ENCODE measurements around the gene GPR34. TPM values are rescaled to one million over a fixed set of nuclear protein-coding genes. Genes with fewer than 3 reads are reported as not detected.
"Not testable (repeated sequence)": the region's sequence is repeated elsewhere in the genome, so short reads cannot be mapped to it uniquely, and the experiment has no call there.

GPR34 gene, protein sequence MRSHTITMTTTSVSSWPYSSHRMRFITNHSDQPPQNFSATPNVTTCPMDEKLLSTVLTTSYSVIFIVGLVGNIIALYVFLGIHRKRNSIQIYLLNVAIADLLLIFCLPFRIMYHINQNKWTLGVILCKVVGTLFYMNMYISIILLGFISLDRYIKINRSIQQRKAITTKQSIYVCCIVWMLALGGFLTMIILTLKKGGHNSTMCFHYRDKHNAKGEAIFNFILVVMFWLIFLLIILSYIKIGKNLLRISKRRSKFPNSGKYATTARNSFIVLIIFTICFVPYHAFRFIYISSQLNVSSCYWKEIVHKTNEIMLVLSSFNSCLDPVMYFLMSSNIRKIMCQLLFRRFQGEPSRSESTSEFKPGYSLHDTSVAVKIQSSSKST
- total RNA-seq (2014; rRNA removed; shearing (Covaris generic)): not detected in 2 replicates
- not detected in 2 replicates for polyA plus RNA-seq (2015; cell fraction: cytosol; rRNA removed)
- polyA plus RNA-seq (2015; cell fraction: nucleus; rRNA removed): 0.30 TPM in 1 of 2 replicates, not detected in the other

DNA sequence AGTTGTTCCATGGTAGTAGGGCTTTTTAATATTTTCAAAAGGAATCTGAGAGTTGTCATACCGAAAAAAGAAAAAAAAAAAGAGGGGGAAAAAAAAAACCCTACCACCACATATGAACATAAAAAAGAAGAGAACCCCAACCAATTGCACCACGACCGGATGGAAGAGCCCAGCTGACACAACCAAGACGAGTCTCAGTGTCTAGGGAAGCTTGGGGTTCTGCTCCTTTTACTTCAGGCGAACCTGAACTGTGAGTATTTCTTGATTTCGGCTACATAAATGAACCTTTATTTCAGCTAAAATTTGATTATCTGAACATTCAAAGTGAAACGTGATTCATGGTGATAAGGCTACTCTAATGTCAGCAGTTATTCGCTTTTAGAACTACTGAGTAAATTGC lies at the start of gene GPR34:
TSS of gene GPR34 (plus strand) at position 139 of the 400 bp plus-strand sequence. CDS start 6,661 bp downstream, outside the sequence.
- in situ Hi-C loops (cut with HindIII; ENCODE audit: low pct_unique_long_range_greater_than_20kb, low sequenced_read_pairs): no loop called here
- no peak for DNase-seq (ENCODE audit: low read depth, low spot score)

DNA sequence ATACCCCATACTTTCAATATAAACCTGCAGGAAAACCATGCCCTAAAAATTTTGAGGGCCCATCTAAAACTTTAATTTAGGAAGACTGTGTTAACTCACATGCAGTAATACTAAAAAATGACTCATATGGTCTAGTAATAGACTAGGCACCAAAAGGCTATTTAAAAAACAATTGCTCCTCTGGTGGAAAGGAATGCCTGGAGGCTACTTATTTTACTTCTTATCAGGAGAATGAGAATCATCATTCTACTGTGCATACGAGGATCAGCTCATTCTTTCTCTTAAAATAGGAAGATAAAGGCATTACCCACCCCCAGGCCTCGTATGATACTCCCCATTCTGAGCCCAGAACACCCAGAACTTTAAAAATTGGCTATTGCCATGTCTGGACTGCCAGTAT lies 42.6 kb upstream of the GPR34 start:
- in situ Hi-C loops (cut with HindIII; ENCODE audit: low pct_unique_long_range_greater_than_20kb, low sequenced_read_pairs); DNase-seq (ENCODE audit: low read depth, low spot score): not testable (repeated sequence)

DNA sequence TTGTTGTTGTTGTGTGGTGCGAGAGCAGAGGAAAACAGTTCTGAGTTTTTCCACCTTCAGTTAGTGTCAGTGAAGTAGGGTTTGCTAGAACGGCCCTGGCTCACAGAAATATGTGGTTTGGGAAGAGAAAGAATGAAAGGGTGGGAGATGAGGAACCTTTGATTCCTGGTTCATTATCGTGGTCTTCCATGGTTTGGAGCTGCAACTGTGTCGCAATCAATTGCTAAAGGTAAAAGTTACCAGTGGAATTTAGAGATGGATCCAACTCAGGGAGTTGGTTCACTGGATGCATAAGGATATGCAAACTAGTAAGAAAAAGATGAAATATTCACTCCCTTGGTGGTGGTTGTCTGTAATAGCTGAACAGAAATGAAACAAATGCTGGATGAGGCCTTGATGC lies 35.6 kb upstream of the GPR34 start:
- DNase-seq (ENCODE audit: low read depth, low spot score): no peak
- in situ Hi-C loops (cut with HindIII; ENCODE audit: low pct_unique_long_range_greater_than_20kb, low sequenced_read_pairs): no loop called here

DNA sequence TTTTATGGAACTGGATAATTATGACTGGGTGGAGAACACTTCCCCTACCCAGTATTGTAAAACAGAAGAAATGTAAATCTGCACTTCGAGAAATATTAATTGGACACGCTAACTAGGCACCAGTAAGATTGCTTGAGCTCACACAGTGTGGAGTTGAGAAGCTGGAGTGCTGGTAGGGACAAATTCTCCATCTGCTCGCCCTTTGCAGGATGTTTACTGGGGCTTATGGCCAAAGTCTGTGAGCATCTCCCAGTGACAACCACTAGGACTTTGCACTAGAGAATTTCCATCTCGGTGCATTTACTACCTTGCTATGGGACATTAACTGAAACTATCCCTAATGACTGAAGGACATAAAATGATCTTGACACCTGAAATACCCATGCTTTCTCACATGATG lies 33.7 kb upstream of the GPR34 start:
- DNase-seq (ENCODE audit: low read depth, low spot score): no peak
- in situ Hi-C loops (cut with HindIII; ENCODE audit: low pct_unique_long_range_greater_than_20kb, low sequenced_read_pairs): no loop called here

DNA sequence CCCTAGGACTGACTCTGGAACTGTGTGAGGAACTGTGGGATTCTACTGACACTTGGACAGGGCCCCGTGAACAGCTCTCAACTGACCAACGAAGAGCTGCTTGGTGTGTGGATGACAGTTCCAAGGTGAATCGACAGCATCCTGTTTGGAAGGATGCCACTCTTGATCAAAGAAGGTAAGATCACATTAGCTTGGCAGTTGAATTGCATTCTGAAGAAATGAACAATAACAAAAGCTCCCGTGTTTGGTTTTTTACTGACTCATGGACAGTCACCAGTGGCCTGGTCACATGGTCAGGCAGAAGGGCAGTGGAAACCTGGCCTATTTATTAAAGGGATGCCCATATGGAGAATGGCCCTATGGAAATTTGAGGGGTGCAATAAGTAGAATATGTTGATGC lies 33.1 kb upstream of the GPR34 start:
- in situ Hi-C loops (cut with HindIII; ENCODE audit: low pct_unique_long_range_greater_than_20kb, low sequenced_read_pairs): no loop called here
- DNase-seq (ENCODE audit: low read depth, low spot score): no peak

DNA sequence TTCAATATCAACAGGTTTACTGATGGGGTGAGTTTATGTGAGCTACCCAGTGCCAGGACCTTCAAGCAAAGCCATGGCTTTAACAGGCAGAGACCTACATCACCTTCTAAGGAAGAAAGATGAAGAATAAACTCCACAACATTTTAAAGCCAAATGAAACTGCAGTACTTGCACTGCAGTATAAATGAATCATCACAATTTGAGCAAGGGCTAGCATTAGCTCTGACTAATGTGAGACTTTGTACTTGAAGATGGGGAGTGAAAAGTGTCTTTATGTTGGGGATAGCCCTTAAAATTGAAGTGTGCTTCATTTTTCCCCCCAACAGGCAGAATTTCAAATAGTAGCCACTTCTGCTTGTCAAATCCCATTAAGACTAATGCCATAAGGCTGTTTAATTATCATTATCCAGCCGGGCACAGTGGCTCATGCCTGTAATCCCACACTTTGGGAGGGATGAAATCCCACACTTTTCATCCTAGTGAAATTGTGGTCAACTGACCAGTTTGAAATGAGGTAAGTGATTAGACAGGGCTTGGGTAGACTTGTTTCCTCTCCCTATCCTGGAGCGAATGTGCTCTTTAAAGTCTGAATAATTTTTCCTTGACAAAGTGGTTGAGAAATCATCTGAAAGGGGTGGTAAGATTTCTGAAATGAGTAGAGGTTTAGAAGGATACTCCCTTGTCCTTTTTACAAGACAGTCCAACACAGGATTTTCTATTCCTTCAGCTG lies 27.2 kb upstream of the GPR34 start:
- DNase-seq (ENCODE audit: low read depth, low spot score): no peak
- in situ Hi-C loops (cut with HindIII; ENCODE audit: low pct_unique_long_range_greater_than_20kb, low sequenced_read_pairs): no loop called here

DNA sequence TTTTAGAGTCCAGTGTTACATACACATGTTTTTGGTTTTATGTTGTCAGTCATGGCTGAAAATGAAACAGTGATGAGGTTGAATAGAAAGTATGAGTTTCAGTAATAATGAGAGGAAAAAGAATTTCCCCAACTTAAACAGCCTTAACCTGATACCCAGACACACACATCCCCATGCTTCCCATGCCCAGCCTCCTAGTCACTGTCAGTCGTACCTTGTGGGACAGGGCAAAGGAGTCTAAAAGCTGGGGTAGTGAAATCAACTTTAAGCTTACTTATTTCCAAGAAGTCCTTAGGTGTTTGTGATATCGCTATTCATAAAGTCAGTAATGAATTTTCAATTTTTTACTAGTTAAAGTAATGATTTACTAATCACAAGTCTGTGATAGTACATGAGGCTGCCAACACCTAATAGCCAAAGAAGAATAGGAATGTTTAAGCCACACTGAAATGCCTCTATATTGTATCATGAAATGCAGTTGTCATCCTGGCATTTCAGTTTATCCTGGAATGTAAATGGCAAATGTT lies 24.3 kb upstream of the GPR34 start:
- no peak for DNase-seq (ENCODE audit: low read depth, low spot score)
- in situ Hi-C loops (cut with HindIII; ENCODE audit: low pct_unique_long_range_greater_than_20kb, low sequenced_read_pairs): no loop called here

DNA sequence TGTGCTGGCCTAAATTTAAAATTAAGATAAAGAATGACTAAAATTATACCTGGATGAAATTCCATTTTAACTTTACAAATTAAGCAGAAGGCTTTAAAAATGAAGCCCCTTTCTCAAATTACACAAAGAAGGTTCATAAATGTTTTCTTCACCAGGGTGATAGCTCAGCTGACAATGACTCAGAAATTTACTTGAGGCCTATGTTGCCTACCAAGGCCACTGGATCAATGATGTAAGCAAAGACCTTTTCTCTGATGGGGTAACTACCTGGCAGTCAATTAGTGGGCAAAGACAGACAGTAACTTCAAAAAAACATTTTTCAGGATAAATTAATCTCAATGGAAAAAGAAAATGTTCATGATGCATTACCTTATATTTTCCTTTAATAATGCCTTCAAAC lies 23.9 kb upstream of the GPR34 start:
- peak; percentile 13 for DNase-seq (ENCODE audit: low read depth, low spot score)
- in situ Hi-C loops (cut with HindIII; ENCODE audit: low pct_unique_long_range_greater_than_20kb, low sequenced_read_pairs): no loop called here

DNA sequence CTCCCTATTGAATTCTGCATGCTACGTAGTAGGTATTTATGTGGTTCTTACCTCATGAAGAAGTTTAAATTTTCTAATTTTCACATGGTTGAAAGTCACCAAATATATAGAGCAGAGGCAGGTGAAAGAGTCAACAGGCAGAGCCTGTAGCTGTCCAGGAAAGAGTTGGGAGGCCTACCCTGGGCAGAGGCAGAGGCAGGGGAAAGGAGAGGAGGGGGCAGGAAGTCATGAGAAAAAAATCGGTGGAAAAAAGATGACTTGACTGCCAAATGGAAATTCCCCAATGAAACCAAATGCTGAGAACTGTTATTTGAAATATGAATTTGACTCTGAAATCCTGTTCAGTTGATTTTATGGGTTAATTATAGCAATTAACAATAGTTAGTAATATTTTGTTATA lies 23.1 kb upstream of the GPR34 start:
- in situ Hi-C loops (cut with HindIII; ENCODE audit: low pct_unique_long_range_greater_than_20kb, low sequenced_read_pairs): no loop called here
- no peak for DNase-seq (ENCODE audit: low read depth, low spot score)

DNA sequence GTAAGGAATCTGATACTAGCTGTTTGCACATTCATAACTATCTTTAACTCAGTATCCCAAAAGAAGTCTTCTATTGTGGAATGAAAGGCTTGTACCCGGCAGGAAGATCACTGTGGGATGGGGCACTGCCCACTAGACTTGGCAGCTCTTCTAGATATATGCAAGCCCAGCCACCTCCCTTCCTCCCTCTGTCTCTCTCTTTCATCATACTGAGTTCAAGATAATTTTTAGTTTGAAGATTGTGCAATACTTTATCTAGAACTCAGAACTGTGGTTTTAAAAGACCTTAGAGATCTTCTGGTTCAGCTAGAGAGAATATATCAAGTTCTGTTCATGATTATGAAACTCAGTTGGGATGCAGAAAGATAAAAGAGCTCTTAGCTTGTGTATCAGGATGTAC lies 22.5 kb upstream of the GPR34 start:
- no peak for DNase-seq (ENCODE audit: low read depth, low spot score)
- in situ Hi-C loops (cut with HindIII; ENCODE audit: low pct_unique_long_range_greater_than_20kb, low sequenced_read_pairs): no loop called here

DNA sequence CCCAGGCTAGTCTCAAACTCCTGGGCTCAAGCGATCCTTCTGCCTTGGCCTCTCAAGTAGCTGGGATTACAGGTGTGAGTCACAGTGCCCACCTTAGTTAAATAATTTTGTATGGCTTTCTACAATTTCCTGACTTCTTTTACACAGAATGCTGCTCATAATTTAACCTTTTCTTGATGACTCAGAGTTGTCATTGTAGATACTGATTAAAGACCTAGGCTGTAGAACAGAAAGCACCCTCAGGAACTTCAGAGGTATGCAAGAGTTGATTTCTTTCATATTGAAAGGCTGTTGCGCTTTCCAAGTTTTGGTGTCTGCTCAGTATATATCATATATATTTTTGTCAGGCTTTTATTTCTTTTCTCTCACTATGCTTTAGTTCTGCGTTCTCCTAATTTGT lies 21.1 kb upstream of the GPR34 start:
- in situ Hi-C loops (cut with HindIII; ENCODE audit: low pct_unique_long_range_greater_than_20kb, low sequenced_read_pairs): no loop called here
- DNase-seq (ENCODE audit: low read depth, low spot score): no peak

DNA sequence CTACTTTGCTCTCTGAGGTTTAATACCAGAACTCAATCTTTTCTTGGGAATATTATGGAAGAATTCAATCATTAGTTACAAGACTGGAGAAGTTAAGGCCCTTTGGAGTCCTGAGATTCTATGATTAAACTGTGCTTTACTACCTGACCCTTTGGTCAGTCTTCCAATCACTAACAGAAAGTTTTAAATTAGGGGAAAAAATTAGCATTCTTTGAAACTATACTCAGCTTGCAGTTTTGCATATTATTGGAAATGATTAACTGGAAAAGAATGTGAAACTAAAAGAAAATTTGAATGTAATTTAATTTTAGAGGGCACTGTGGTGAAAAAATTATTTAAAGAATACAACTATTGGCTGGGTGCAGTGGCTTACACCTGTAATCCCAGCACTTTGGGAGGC lies 18.7 kb upstream of the GPR34 start:
- in situ Hi-C loops (cut with HindIII; ENCODE audit: low pct_unique_long_range_greater_than_20kb, low sequenced_read_pairs): no loop called here
- no peak for DNase-seq (ENCODE audit: low read depth, low spot score)

DNA sequence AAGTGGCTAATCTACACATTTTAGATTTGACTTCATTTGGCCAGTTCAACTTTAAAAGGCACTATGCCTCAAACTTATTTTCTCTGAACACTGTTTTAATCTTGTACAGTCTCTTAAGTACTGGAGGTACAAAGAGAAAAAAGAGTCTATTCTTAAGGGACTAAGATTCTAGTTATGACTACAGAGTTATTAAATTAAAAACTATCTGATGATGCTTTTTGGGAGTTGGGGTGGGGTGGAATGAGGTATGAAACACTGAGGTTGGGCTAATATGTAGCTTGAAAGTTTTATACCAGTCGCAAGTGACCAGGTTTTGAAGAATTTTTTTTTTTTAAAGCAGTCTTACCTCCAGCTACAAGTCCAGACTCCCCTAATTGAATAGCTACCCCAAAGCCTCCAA lies 17.7 kb upstream of the GPR34 start:
- in situ Hi-C loops (cut with HindIII; ENCODE audit: low pct_unique_long_range_greater_than_20kb, low sequenced_read_pairs): no loop called here
- no peak for DNase-seq (ENCODE audit: low read depth, low spot score)

DNA sequence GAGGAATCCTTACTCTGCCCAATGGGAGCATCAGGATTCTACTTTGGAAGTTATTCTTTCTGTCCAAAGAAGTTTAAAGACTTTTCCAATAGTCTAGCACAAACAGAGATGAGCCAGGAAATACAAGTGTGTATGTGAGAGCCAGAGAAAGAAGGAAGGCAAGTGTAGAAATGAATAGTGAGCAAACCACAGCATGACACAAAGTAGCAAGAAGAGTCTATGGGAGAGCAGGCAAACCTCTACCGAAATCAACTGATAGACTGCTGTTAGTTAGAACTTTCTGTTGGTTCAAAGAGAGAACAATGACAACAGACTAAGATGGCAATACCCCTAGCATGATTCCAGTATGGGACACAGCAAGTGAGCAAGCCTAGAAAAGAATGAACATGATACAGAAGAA lies 16.1 kb upstream of the GPR34 start:
- in situ Hi-C loops (cut with HindIII; ENCODE audit: low pct_unique_long_range_greater_than_20kb, low sequenced_read_pairs): no loop called here
- no peak for DNase-seq (ENCODE audit: low read depth, low spot score)

DNA sequence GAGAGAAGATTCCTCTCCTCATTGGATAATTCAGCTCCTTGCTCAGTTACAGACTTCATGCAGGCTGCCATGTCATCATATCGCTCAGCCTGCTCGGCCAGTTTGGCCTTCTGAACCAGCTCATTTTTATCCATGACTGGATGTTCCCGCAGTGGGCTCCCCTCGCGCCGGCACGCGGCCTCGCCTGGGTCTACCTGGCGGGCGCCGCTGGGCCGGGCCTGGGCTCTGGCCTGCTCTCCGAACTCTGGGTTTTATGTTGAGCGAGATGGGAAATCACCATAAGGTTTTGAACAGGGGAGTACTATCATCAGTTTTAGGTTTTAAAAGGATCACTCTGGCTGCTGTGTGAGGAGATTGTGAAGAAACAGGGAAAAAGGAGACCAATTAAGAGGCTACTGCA lies 12.4 kb upstream of the GPR34 start:
- in situ Hi-C loops (cut with HindIII; ENCODE audit: low pct_unique_long_range_greater_than_20kb, low sequenced_read_pairs); DNase-seq (ENCODE audit: low read depth, low spot score): not testable (repeated sequence)

DNA sequence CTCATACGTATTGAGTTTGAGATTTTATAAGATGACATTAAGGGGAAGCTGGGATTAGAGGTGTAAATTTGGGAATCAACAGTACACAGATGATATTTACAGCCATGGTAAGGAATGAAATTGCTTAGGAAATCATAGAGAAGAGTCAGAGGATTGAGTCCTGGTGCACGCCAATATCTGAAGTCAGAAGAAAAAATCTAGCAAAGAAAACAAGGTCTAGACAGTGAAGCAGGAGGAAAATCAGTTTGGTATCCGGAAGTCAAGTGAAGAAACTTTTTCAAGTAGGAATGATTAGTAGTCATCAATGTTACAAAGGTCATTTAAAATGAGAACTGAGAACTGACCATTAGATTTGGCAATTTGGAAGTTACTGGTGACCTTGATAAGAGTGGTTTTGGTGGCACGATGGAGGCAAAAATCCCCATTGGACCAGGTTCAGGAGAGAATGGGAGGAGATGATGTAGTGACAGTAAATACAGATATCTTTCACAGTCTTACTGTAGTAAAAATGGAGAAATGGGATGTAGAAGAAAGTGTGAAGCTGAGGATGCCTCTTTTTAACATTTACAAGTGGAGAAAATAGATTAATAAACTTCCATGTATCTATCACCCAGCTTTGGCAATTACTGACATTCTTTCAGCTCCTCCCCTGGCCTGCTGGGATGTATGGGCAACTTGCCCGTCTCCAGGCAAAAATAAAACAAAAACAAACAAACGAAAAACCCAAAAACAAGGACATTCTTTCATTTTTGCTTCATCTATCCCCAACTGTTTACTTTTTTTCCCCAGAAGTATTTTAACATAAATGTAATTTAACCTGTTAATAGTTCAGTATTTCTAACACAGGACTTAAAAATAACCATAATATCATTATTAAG lies 11.4 kb upstream of the GPR34 start:
- in situ Hi-C loops (cut with HindIII; ENCODE audit: low pct_unique_long_range_greater_than_20kb, low sequenced_read_pairs): no loop called here
- no peak for DNase-seq (ENCODE audit: low read depth, low spot score)

DNA sequence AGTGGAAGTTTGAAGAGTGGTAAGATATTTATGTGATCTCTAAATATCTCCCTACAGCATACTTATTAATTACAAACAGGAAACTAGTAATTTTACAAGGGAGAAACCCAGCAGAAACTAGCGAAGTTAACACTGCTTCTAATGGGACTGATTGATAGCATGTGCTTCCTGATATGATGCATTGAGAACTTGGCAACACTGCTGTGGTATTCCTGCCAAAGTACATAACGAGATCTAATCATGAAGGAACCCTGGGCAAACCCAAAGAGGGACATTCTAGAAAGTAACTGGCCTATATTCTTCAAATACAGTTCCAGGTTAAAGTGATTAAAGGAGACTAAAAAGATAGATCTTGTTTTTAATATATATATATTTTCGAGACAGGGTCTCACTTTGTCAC lies 4.6 kb upstream of the GPR34 start:
- no peak for DNase-seq (ENCODE audit: low read depth, low spot score)
- in situ Hi-C loops (cut with HindIII; ENCODE audit: low pct_unique_long_range_greater_than_20kb, low sequenced_read_pairs): no loop called here

DNA sequence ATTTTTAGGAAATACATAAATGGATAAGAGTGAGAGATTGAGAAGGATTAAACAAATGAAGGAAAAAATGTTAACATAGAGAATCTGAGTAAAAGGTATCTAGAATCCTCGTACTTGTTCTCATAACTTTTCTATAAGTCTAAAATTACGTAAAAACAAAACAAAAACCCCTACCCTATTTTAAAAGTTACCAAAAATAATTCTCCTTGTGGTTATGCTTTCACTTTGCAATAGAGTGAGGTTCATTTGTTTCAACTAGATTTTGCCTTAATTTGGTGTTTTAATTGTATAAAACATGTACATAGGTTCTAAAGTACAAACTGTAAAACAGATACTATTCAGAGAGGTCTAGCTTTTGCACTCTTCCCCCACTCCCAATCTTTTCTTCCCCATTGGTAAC lies 3.8 kb upstream of the GPR34 start:
- in situ Hi-C loops (cut with HindIII; ENCODE audit: low pct_unique_long_range_greater_than_20kb, low sequenced_read_pairs): no loop called here
- DNase-seq (ENCODE audit: low read depth, low spot score): no peak

All from SK-MEL-5 (cell line).